ENCODE data around the gene IFITM1.

Gene IFITM1

DNA sequence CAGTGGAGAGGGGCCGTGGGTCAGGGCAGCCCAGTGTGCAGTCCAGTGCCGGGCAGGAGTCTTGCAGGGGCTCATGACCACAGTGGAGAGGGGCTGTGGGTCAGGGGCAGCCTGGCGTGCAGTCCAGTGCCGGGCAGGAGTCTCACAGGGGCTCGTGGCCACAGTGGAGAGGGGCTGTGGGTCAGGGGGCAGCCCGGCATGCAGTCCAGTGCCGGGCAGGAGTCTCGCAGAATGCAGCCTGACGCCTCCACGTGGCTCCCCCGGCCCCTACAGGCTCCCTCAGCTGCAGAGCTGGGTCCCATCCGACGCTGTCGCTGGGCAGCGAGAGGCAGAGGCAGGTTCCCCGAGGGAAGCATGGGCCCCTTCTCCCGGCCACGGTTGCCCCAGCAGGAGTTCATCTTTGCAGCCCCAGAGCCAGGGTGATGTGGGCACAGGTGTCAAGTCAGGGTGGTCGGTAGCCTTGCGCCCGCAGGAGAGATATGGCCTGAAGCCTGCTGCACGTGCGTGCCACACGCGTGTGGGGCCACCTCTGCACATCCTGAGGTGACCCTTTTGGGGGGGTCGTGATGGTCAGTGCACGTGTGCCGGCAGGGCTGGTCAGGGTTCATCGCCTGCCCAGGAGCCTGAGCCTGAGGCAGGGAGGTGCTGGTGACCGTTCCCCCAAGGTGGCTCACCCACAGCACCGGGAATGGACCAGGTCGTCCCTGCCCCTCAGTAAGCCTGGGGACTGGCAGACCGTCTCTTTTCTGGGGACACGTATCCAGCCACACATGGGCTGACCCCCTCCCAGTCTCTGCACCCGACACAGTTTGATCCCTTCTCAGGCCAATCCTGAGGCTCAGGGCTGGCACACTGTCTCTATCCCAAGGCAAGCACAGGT, 17.4 kb upstream of the IFITM1 start:
- Histone ChIP-seq H3K4me3 (ENCODE audit: insufficient read depth, low read depth, low read length, poor library complexity, severe bottlenecking) (no peak overlapping the region), H3K9me3 (ENCODE audit: control insufficient read depth, low read length) (no peaks in the 10 kb centered on the region), H3K27me3 (replicated peaks; ENCODE audit: control insufficient read depth, insufficient read depth, low read length, poor library complexity, severe bottlenecking) (no peaks in the 10 kb centered on the region), H3K4me1 (ENCODE audit: control insufficient read depth, insufficient read depth, low read length, poor library complexity, severe bottlenecking) (peaks cover 17% of the 10 kb centered on the region), H3K36me3 (ENCODE audit: control insufficient read depth, insufficient read depth, low read length) (peaks cover 21% of the 10 kb centered on the region), H3K27ac (ENCODE audit: insufficient read depth, low read length, poor library complexity, severe bottlenecking) (peak overlapping the region; percentile 22)
- DNase-seq, result no peak

DNA sequence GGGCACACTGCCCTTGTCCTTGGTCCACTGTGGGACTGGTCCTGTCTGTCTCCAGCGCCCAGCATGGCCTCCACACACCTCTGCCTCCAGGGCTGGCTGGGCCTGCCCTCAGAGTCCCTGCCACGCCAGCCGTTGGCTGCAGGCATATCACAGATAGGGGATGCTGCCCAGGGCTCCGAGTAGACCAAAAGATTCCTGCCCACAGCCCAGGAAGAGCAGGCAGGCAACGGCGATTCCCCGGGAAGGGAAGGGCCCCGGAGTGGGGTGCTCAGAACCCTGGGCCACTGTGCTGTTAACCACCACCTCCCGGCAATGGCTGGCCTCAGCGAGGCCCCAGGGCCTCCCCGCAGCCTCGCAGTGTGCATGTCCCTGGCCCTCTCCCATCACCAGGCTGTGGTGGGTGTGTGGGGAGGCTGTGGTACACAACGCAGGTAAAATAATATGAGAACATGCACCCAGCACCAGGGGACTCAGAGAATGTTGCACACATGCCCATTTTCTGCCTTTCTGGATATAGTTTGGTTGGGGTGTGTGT, 16.7 kb upstream of the IFITM1 start:
- no peaks in the 10 kb centered on the region for H3K9me3 ChIP-seq (ENCODE audit: control insufficient read depth, low read length)
- H3K27ac ChIP-seq (ENCODE audit: insufficient read depth, low read length, poor library complexity, severe bottlenecking), result peak overlapping the region; percentile 22
- DNase-seq, result no peak
- no peaks in the 10 kb centered on the region for H3K27me3 ChIP-seq (replicated peaks; ENCODE audit: control insufficient read depth, insufficient read depth, low read length, poor library complexity, severe bottlenecking)
- H3K4me1 ChIP-seq (ENCODE audit: control insufficient read depth, insufficient read depth, low read length, poor library complexity, severe bottlenecking), result peaks cover 17% of the 10 kb centered on the region
- H3K36me3 ChIP-seq (ENCODE audit: control insufficient read depth, insufficient read depth, low read length), result peaks cover 21% of the 10 kb centered on the region
- no peak overlapping the region for H3K4me3 ChIP-seq (ENCODE audit: insufficient read depth, low read depth, low read length, poor library complexity, severe bottlenecking)

DNA sequence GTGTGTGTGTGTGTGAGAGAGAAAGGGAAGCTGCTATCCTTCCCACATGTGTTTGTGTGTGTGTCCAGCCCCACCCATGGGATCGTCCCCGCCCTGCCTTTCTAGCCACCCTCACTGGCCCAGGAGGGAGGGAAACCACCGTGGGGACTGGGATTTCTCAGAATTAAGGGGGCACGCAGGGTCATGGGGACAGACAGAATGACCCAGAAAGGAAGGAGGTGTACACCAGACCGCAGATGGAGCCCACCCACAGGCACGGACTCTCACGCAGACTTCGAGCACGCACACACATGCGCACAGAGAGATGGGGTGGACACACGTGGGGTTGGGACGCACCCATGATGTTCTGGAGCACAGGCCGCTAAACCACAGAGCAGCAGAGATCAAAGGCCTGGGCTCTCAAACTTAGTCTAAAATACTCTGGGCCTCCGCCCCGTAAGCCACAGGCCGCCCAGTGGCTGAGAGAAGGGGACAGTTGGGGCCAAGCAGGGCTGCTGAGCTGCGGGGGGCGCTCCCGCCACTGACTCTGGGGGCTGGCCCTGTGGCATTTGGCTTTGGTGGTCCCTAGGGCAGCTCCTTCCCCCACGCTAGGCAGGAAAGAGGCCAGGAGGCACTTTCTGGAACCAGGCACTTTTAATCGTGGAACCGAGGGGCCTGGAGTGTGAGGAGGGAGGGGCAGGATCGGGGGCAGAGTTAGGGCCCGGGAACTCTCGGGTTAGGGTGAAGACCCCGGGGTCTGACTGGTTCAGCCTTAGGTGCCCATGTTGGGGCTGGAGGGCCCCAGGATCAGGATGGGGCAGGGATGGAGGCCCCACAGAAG, 16.0 kb upstream of the IFITM1 start:
- DNase-seq, result peak in 1 of 3 donors; percentile 39
- Histone ChIP-seq H3K36me3 (ENCODE audit: control insufficient read depth, insufficient read depth, low read length) (peaks cover 15% of the 10 kb centered on the region), H3K27me3 (replicated peaks; ENCODE audit: control insufficient read depth, insufficient read depth, low read length, poor library complexity, severe bottlenecking) (no peaks in the 10 kb centered on the region), H3K4me3 (ENCODE audit: insufficient read depth, low read depth, low read length, poor library complexity, severe bottlenecking) (no peak overlapping the region), H3K27ac (ENCODE audit: insufficient read depth, low read length, poor library complexity, severe bottlenecking) (no peak overlapping the region), H3K9me3 (ENCODE audit: control insufficient read depth, low read length) (no peaks in the 10 kb centered on the region), H3K4me1 (ENCODE audit: control insufficient read depth, insufficient read depth, low read length, poor library complexity, severe bottlenecking) (peaks cover 17% of the 10 kb centered on the region)

DNA sequence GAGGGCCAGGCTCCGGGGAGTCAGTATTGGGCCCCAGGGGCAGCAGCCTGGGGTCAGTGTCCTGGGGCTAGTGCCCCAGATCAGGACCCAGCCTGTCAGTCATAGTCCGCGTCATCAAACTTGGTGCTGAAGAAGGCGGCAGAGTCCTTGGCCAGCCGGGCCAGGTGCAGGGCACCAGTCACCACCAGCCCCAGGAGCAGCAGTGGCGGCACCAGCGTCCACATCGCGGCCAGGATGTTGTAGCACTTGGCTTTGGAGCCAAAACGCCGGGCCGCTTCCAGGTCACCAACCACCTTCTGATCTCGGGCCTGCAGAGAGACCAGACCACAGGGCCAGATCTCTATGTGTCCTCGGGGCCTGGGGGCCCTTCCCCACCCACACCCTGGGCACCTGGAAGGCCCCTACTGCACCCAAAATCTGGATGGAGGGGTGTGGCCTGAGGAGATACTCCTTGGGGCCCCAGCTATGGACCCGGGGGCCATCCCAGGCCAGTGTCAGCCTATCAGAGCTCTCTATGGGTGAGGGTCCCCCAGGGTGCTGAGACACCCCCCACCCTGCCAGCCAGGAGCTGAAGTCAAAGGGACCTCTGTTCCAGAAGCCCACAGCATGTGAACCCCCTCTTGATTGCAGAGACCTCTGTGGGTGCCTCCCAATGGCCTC, 15.3 kb upstream of the IFITM1 start:
- Histone ChIP-seq H3K36me3 (ENCODE audit: control insufficient read depth, insufficient read depth, low read length) (peaks cover 8% of the 10 kb centered on the region), H3K9me3 (ENCODE audit: control insufficient read depth, low read length) (no peaks in the 10 kb centered on the region), H3K4me1 (ENCODE audit: control insufficient read depth, insufficient read depth, low read length, poor library complexity, severe bottlenecking) (peaks cover 17% of the 10 kb centered on the region), H3K27ac (ENCODE audit: insufficient read depth, low read length, poor library complexity, severe bottlenecking) (no peak overlapping the region), H3K4me3 (ENCODE audit: insufficient read depth, low read depth, low read length, poor library complexity, severe bottlenecking) (no peak overlapping the region), H3K27me3 (replicated peaks; ENCODE audit: control insufficient read depth, insufficient read depth, low read length, poor library complexity, severe bottlenecking) (no peaks in the 10 kb centered on the region)
- no peak for DNase-seq

DNA sequence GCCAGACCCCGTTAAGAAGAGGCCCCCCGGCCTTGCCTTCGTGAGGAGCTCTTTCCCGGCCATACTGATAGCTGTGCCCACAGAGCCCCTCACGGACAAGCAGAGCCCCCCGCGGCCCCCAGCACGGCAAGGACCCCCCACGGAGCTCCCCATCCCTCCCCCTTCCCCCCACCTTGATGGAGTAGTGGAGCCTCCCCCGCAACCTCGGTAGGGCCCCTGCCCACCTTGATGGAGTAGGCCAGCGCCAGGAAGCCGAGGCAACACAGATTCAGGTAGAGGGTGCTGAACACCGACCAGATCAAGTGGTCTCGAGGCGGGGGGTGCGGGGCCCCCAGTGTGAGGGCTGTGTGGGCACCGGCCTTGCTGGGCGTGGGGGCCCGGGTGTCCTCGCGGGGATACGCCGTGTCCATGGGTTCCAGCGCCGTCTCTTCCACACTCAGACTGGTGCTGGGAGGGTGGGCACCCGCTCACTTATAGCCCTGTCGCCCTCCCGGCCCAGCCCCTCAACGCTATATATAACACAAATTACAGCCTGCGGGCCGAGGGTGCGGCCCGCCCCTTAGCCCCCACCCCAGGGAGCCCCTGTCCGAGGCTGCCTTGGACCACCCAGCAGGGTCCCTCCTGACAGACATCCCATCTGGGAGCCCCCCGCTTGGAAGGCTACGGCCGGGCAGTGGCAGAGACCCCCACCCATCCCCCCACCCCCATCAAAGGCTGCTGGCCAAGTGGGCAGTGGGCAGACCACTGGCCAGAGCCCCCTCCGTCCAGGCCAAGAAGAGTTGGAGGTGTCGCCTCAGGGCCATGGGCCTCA, 14.6 kb upstream of the IFITM1 start, which contains the start of gene IFITM5:
Gene IFITM5, minus strand, starts transcription at position 446 of the 811 bp plus-strand sequence. Its CDS starts 36 bp downstream, at position 410.
- H3K4me1 ChIP-seq (ENCODE audit: control insufficient read depth, insufficient read depth, low read length, poor library complexity, severe bottlenecking), result peaks cover 17% of the 10 kb centered on the region
- H3K36me3 ChIP-seq (ENCODE audit: control insufficient read depth, insufficient read depth, low read length), result peaks cover under 1% of the 10 kb centered on the region
- no peaks in the 10 kb centered on the region for H3K9me3 ChIP-seq (ENCODE audit: control insufficient read depth, low read length)
- no peaks in the 10 kb centered on the region for H3K27me3 ChIP-seq (replicated peaks; ENCODE audit: control insufficient read depth, insufficient read depth, low read length, poor library complexity, severe bottlenecking)
- no peak within 1 kb of the TSS for H3K27ac ChIP-seq (ENCODE audit: insufficient read depth, low read length, poor library complexity, severe bottlenecking)
- H3K4me3 ChIP-seq (ENCODE audit: insufficient read depth, low read depth, low read length, poor library complexity, severe bottlenecking), result no peak within 1 kb of the TSS
- DNase-seq, result no peak

DNA sequence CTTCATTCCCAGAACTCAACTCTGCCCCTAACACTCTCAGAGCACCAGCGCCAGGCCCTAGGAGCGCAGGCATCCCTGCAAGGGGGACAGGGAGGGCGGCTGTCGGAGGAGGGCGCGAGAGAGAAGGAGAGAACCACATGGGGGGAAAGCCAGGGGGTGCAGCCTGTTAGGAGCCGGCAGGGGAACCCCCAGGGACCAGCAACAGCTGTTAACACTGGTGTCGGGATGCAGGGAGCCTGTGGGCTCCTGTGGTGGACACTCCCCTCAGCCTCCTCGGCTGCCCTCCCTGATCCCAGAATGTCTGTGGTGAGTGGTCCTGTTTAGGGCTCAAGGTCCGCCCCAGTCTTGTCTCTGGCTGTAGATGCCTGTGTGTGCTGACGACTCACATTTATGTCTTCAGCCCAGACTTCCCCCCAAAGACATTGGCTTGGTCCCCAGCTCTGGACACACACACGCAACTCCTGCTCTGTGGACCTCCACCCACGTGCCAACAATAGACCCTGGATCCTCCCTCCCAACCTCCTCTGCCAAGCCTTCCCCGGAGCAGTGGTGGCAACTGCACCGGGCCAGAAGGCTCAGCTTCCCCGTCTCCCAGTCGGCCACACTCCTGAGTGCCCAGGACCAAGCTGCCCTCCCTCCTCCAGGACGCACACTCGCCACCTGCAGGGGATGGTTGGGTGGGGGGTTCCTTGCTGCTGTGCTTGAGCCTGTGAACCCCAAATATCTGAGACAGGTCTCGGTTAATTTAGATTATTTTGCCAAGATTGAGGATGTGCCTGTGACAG, 13.7 kb upstream of the IFITM1 start:
- Histone ChIP-seq H3K4me1 (ENCODE audit: control insufficient read depth, insufficient read depth, low read length, poor library complexity, severe bottlenecking) (peaks cover 21% of the 10 kb centered on the region), H3K27me3 (replicated peaks; ENCODE audit: control insufficient read depth, insufficient read depth, low read length, poor library complexity, severe bottlenecking) (no peaks in the 10 kb centered on the region), H3K27ac (ENCODE audit: insufficient read depth, low read length, poor library complexity, severe bottlenecking) (no peak overlapping the region), H3K36me3 (ENCODE audit: control insufficient read depth, insufficient read depth, low read length) (no peaks in the 10 kb centered on the region), H3K9me3 (ENCODE audit: control insufficient read depth, low read length) (no peaks in the 10 kb centered on the region), H3K4me3 (ENCODE audit: insufficient read depth, low read depth, low read length, poor library complexity, severe bottlenecking) (no peak overlapping the region)
- no peak for DNase-seq

DNA sequence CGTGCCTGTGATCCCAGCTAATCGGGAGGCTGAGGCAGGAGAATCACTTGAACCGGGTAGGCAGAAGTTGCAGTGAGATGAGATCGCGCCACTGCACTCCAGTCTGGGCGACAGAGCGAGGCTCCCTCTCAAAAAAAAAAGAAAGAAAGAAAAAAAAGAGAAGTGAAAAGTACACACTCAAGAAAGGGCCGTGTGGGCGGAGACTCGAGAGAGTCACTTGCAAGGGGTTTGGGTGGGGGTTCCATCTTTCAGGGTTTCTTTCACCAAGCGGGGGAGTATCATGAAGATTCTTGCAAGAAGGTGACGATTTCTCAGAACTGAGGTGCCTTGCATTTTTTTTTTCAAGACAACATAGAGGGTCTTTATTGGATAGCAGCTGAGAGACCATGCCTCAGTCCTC, 10.5 kb upstream of the IFITM1 start:
- H3K36me3 ChIP-seq (ENCODE audit: control insufficient read depth, insufficient read depth, low read length), result no peaks in the 10 kb centered on the region
- no peaks in the 10 kb centered on the region for H3K27me3 ChIP-seq (replicated peaks; ENCODE audit: control insufficient read depth, insufficient read depth, low read length, poor library complexity, severe bottlenecking)
- H3K27ac ChIP-seq (ENCODE audit: insufficient read depth, low read length, poor library complexity, severe bottlenecking), result no peak overlapping the region
- H3K4me1 ChIP-seq (ENCODE audit: control insufficient read depth, insufficient read depth, low read length, poor library complexity, severe bottlenecking), result peaks cover 20% of the 10 kb centered on the region
- H3K4me3 ChIP-seq (ENCODE audit: insufficient read depth, low read depth, low read length, poor library complexity, severe bottlenecking), result no peak overlapping the region
- H3K9me3 ChIP-seq (ENCODE audit: control insufficient read depth, low read length), result no peaks in the 10 kb centered on the region
- no peak for DNase-seq

DNA sequence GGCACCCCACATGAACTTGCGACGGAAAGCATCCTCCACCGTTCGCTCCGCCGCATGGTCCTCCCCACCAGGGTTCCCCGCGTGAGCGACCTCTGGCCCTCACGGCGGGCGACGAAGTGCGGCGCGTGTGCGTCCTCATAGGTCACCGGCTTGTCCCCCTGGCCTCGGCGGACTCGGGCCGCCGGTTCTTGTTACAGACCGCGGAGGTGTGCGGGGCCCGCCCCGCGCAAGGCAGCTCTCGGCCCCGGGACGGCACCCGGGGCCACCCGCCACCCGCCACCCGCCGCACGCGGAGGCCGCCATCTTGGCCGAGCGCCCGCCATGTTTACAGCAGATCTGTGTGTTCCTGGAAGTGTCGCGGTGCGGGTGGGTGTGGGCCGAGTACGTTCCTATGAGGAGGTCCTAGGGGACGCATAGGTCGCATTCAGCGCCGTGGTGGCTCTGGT, 9.8 kb upstream of the IFITM1 start:
- Histone ChIP-seq H3K27me3 (replicated peaks; ENCODE audit: control insufficient read depth, insufficient read depth, low read length, poor library complexity, severe bottlenecking) (no peaks in the 10 kb centered on the region), H3K36me3 (ENCODE audit: control insufficient read depth, insufficient read depth, low read length) (no peaks in the 10 kb centered on the region), H3K27ac (ENCODE audit: insufficient read depth, low read length, poor library complexity, severe bottlenecking) (no peak overlapping the region), H3K4me3 (ENCODE audit: insufficient read depth, low read depth, low read length, poor library complexity, severe bottlenecking) (no peak overlapping the region), H3K4me1 (ENCODE audit: control insufficient read depth, insufficient read depth, low read length, poor library complexity, severe bottlenecking) (peaks cover 20% of the 10 kb centered on the region), H3K9me3 (ENCODE audit: control insufficient read depth, low read length) (no peaks in the 10 kb centered on the region)
- no peak for DNase-seq

Measured in effector memory CD4-positive, alpha-beta T cell (primary cell).